Measurements from ENCODE around the gene SNRPA.

GRCh38 chr19:40703029-40703755, 47.8 kb upstream of the SNRPA start:
- TF ChIP-seq ASH2L (IDR thresholded peaks at IDR 0.05; ENCODE audit: low read length) (no peak), KDM1A (IDR thresholded peaks at IDR 0.05; ENCODE audit: borderline replicate concordance, low read length) (no peak), RXRA (IDR thresholded peaks at IDR 0.05; ENCODE audit: insufficient read depth, low read depth, low read length) (no peak), RFX5 (IDR thresholded peaks at IDR 0.05; ENCODE audit: borderline replicate concordance, low read depth, low read length) (no peak)
- TF ChIP-seq, protein P1, sequence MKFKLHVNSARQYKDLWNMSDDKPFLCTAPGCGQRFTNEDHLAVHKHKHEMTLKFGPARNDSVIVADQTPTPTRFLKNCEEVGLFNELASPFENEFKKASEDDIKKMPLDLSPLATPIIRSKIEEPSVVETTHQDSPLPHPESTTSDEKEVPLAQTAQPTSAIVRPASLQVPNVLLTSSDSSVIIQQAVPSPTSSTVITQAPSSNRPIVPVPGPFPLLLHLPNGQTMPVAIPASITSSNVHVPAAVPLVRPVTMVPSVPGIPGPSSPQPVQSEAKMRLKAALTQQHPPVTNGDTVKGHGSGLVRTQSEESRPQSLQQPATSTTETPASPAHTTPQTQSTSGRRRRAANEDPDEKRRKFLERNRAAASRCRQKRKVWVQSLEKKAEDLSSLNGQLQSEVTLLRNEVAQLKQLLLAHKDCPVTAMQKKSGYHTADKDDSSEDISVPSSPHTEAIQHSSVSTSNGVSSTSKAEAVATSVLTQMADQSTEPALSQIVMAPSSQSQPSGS (IDR thresholded peaks at IDR 0.05; ENCODE audit: low read length), result no peak

All from H1 (cell line).